NCI-H69 (cell line): ENCODE results near the gene EHBP1.
A peak's percentile ranks its signal among the peaks of the same experiment; 100 is the strongest.
"Not testable (repeated sequence)": the region's sequence is repeated elsewhere in the genome, so short reads cannot be mapped to it uniquely, and the experiment has no call there.

Experiments
- DNase-seq: peaks from one replicate; lab custom pipeline; 2025; lab: John Stamatoyannopoulos, UW

EHBP1 gene

GRCh38 chr2:63019686-63020085, 314.2 kb downstream of the EHBP1 start:
- not testable (repeated sequence) for DNase-seq

- peak; percentile 60 for DNase-seq
These were observed 317.9 kb downstream of the EHBP1 start for GRCh38 chr2:63023444-63023843.

- no peak for DNase-seq
These were observed 321.7 kb downstream of the EHBP1 start for GRCh38 chr2:63027220-63027619.

GRCh38 chr2:63029058-63029457, 323.5 kb downstream of the EHBP1 start:
- DNase-seq: no peak

GRCh38 chr2:63034526-63034925, 329.0 kb downstream of the EHBP1 start:
- no peak for DNase-seq

- DNase-seq: no peak
These were observed 329.7 kb downstream of the EHBP1 start for GRCh38 chr2:63035169-63035568.

GRCh38 chr2:63035660-63036059, 330.1 kb downstream of the EHBP1 start:
- DNase-seq: no peak

GRCh38 chr2:63038034-63038433, 332.5 kb downstream of the EHBP1 start:
- DNase-seq: no peak

GRCh38 chr2:63040586-63040985, 335.1 kb downstream of the EHBP1 start:
- no peak for DNase-seq

GRCh38 chr2:63041592-63041991, 336.1 kb downstream of the EHBP1 start:
- no peak for DNase-seq

GRCh38 chr2:63044362-63045327, 339.1 kb downstream of the EHBP1 start:
- DNase-seq: peak; percentile 19

GRCh38 chr2:63046552-63046951, 341.0 kb downstream of the EHBP1 start:
- DNase-seq: no peak

- no peak for DNase-seq
These were observed 341.4 kb downstream of the EHBP1 start for GRCh38 chr2:63046961-63047320.

- DNase-seq: peak; percentile 57
These were observed 342.1 kb downstream of the EHBP1 start for GRCh38 chr2:63047321-63048279.

- peak; percentile 33 for DNase-seq
These were observed 343.1 kb downstream of the EHBP1 start for GRCh38 chr2:63048367-63049171.

GRCh38 chr2:63049211-63049969, 343.9 kb downstream of the EHBP1 start:
- peak; percentile 28 for DNase-seq

GRCh38 chr2:63049970-63050333, 344.4 kb downstream of the EHBP1 start:
- peak; percentile 78 for DNase-seq

GRCh38 chr2:63050334-63051041, 345.0 kb downstream of the EHBP1 start, which contains the start of gene OTX1:
Gene OTX1, plus strand, starts transcription at chr2:63050830. Its CDS starts 2,161 bp downstream, at chr2:63052991.
- peak; percentile 81 for DNase-seq

GRCh38 chr2:63051042-63051794, 345.7 kb downstream of the EHBP1 start:
- peak; percentile 42 for DNase-seq
